GM10248 (cell line): ENCODE measurements around the gene TPPP.

Experiments used
- CTCF ChIA-PET: fragments of 300-600 bp; sonication (Branson Sonifier 250); formaldehyde crosslinking; extraction: SDS; loops from one replicate; lab custom pipeline; 2021; ENCODE audit warnings: antibody characterized with exemption; lab: Yijun Ruan, JAX
- POLR2A ChIA-PET: fragments of 350-650 bp; sonication (Branson Sonifier 250); formaldehyde crosslinking; extraction: SDS; loops from one replicate; lab custom pipeline; 2020; ENCODE audit warnings: antibody characterized with exemption; lab: Yijun Ruan, JAX
- DNase-seq: peaks from one replicate; pipeline ENCODE4 v3.0.0; 2012; ENCODE audit errors: extremely low spot score
- TF ChIP-seq, protein P1 (sequence below): IDR thresholded peaks from 2 replicates; pipeline ENCODE4 v1.5.1; 2012; ENCODE audit warnings: mild to moderate bottlenecking, low read depth; ENCODE audit errors: extremely low read depth, missing control alignments, control extremely low read depth

TPPP gene

DNA sequence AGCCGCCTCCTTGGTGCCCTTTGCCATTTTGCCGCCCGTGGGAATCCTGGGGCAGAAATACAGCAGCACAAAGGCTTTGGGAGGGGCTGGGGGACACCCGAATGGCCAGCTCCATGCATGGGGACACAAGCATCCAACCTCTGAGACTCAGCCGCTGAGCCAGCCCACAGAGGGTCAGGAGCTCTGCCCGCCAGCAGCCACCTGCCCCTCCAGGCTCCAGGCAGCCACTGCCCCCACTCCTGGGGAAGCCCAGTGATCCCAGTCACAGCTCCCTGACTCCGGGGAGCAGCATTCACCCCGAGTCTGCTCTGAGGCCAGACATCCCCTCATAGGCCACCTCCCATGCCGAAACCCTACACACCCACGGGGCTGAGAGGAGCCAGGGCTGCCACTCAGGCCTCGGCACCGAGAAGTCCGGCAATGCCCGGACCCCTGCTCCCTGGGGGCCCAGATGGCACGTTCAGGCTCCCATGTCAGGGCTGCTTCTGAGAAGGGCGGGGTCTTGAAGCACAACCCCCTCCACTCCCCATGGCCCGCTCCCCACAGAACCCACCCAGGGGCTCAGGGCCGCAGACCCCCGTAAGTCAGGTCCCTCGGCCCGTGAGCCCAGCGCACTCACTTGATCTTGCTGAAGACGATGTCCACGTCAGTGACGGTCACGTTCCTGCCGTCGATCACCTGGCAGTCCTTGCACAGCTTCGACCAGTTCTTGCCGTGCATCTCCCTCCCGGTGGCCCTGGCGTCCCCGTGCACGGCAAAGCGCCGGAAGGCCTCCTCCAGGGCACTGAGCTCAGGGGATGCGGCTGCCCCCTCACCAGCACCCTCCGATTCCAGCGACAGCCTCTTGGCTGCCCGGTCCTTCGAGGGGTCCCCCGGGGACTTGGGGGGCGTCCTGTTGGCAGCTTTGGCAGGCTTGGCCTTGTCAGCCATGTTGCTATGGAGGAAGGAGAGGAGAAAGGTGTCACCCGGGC lies 15.7 kb downstream of the TPPP start:
- CTCF ChIA-PET, result no interaction called here
- POLR2A ChIA-PET, result no interaction called here
- no peak for DNase-seq
- TF ChIP-seq, protein P1, sequence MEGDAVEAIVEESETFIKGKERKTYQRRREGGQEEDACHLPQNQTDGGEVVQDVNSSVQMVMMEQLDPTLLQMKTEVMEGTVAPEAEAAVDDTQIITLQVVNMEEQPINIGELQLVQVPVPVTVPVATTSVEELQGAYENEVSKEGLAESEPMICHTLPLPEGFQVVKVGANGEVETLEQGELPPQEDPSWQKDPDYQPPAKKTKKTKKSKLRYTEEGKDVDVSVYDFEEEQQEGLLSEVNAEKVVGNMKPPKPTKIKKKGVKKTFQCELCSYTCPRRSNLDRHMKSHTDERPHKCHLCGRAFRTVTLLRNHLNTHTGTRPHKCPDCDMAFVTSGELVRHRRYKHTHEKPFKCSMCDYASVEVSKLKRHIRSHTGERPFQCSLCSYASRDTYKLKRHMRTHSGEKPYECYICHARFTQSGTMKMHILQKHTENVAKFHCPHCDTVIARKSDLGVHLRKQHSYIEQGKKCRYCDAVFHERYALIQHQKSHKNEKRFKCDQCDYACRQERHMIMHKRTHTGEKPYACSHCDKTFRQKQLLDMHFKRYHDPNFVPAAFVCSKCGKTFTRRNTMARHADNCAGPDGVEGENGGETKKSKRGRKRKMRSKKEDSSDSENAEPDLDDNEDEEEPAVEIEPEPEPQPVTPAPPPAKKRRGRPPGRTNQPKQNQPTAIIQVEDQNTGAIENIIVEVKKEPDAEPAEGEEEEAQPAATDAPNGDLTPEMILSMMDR, result no peak

DNA sequence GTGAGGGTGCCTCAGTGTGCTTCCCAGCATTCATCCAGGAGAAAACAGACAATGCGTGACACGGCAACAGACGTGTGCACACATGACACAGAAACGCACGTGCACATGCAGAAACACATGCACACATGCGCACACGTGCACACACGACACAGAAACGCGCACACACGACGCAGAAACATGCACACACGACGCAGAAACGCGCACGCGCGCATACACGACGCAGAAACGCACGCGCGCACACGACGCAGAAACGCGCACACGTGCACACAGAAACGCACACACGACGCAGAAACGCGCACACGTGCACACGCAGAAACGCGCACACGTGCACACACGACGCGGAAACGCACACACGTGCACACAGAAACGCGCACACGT lies 16.5 kb downstream of the TPPP start:
- ChIA-PET POLR2A (no interaction called here), CTCF (no interaction called here)
- TF ChIP-seq, protein P1, result no peak
- DNase-seq, result no peak

DNA sequence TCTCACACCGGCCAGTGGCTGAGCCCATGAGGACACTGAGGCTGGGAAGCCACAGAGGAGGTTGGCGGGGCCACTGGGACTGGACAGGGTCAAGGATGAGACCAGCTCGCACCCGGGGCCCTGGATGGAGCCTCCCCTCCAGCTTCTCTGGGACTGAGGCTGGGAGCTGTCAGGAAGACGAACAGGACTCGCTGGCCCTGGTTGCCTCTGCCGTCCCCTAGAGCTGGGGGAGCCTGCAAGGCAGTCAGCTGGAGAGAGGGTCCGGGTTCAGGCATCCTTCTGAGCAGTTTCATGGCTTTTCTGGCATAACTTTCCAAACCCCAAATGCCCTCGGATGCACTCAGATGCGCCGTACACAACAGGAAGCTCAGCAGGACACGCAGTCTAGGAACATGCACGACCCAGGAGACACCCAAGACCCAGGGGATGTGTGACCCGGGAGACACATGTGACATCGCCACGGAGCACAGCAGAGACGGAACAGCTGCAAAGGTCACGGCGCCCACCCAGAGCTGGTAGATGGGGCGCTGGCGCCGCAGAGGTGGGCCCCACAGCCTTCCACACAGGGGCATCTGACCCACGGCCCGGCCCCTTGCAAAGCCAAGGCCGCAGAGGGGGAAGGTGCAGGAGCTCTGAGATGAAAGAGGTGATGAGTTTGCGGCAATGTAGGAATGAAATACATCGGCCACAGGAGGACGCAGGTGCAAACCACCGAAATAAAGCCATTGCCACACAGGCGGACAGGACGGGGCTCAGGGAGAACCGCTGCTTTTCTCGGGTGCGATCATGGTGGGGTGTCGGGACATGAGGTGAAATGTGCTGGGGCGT lies 17.1 kb downstream of the TPPP start:
- no peak for DNase-seq
- ChIA-PET CTCF (no interaction called here), POLR2A (no interaction called here)
- TF ChIP-seq, protein P1, result no peak

DNA sequence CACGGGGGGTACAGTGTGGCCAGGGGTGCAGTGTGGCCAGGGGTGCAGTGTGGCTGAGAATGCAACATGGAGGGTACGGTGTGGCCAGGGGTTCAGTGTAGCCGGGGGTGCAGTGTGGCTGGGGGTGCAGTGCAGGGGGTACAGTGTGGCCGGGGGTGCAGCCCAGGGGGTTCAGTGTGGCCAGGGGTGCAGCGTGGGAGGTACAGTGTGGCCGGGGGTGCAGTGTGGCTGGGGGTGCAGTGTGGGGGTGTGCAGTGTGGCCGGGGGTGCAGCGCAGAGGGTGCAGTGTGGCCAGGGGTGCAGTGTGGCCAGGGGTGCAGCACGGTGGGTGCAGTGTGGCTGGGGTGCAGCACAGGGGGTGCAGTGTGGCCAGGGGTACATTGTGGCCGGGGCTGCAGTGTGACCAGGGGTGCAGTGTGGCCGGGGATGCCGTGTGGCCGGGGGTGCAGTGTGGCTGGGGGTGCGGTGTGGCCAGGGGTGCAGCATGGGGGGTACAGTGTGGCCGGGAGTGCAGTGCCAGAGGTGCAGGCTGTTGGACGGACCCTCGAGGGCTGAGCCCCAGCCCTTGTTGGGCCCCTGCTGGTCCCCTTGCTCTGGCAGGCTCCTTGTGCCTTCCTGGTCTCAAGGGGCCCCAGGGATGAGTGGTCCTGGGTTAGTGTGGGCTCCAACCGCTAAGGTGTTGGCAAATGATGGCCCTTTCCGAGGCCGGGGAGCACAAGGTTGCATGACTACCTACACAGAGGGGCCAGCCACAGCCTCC lies 17.9 kb downstream of the TPPP start:
- TF ChIP-seq, protein P1, result no peak
- no peak for DNase-seq
- ChIA-PET CTCF (no interaction called here), POLR2A (no interaction called here)

DNA sequence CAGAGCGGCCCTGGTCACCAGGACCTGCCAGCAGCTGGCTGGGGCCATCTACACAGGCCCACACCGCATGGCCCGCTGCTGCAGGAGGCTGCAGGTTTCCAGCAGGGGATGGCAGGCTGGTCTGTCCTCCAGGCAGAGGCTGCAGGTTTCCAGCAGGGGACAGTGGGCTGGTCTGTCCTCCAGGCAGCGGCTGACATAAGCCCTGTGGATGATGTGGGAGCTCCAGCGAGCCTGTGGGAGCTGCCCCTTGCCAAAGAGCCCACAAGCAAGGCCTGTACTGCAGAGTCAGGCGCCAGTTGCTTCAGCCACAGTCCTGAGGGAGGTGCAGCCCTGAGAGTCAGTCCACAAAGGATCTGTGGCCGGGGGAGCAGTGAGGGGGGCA lies 18.5 kb downstream of the TPPP start:
- CTCF ChIA-PET, result interaction anchor here (6.7 kb wide), 1 partner anchor 229 kb away, joined by 73 read pairs; no protein-coding TSS in a partner anchor
- POLR2A ChIA-PET, result no interaction called here
- no peak for DNase-seq
- TF ChIP-seq, protein P1, result no peak
